H9 (cell line): ENCODE results near the gene DOK5. TPM values are rescaled to one million over a fixed set of nuclear protein-coding genes. Genes with fewer than 3 reads are reported as not detected.

Source experiments
- DNase-seq: peaks from one replicate; pipeline ENCODE4 v3.0.0-alpha.2; 2017
- H2AFZ ChIP-seq: one replicate; pipeline ENCODE4 v1.6.1; 2013; ENCODE audit warnings: mild to moderate bottlenecking, low read length, control low read depth, moderate library complexity
- H2AK5ac ChIP-seq: 2 replicates; pipeline ENCODE4 v1.6.1; 2013; ENCODE audit warnings: low read length, control low read depth, mixed read lengths; ENCODE audit not compliant: insufficient read length
- H2BK120ac ChIP-seq: one replicate; pipeline ENCODE4 v1.6.1; 2013; ENCODE audit warnings: low read depth, mild to moderate bottlenecking, low read length, control low read depth, inconsistent platforms; ENCODE audit not compliant: poor library complexity, severe bottlenecking
- H2BK12ac ChIP-seq: 2 replicates; pipeline ENCODE4 v1.6.1; 2013; ENCODE audit warnings: low read length, control low read depth, mixed read lengths, low read depth; ENCODE audit not compliant: insufficient read length
- H2BK15ac ChIP-seq: 2 replicates; pipeline ENCODE4 v1.6.1; 2013; ENCODE audit warnings: low read depth, low read length, control low read depth
- H2BK20ac ChIP-seq: one replicate; pipeline ENCODE4 v1.6.1; 2013; ENCODE audit warnings: low read depth, mild to moderate bottlenecking, low read length, control low read depth, inconsistent platforms; ENCODE audit not compliant: poor library complexity, severe bottlenecking
- H2BK5ac ChIP-seq: 2 replicates; pipeline ENCODE4 v1.6.1; 2013; ENCODE audit warnings: low read length, control low read depth, mixed read lengths; ENCODE audit not compliant: insufficient read length
- H3K14ac ChIP-seq: 2 replicates; pipeline ENCODE4 v1.6.1; 2013; ENCODE audit warnings: low read length, control low read depth; ENCODE audit not compliant: insufficient read depth
- H3K18ac ChIP-seq: 2 replicates; pipeline ENCODE4 v1.6.1; 2013; ENCODE audit warnings: low read depth, mild to moderate bottlenecking, mixed read lengths, low read length, control low read depth; ENCODE audit not compliant: insufficient read length
- H3K23ac ChIP-seq: 2 replicates; pipeline ENCODE4 v1.6.1; 2013; ENCODE audit warnings: low read length, control low read depth, mixed read lengths, low read depth; ENCODE audit not compliant: insufficient read length
- H3K23me2 ChIP-seq: 2 replicates; pipeline ENCODE4 v1.6.1; 2013; ENCODE audit warnings: low read depth, mild to moderate bottlenecking, mixed read lengths, low read length, control low read depth; ENCODE audit not compliant: insufficient read length, poor library complexity, severe bottlenecking
- H3K27ac ChIP-seq: 2 replicates; pipeline ENCODE4 v1.5.1; 2013; ENCODE audit warnings: low read length, control low read depth, mixed read lengths, low read depth; ENCODE audit not compliant: insufficient read length
- H3K27me3 ChIP-seq: 2 replicates; pipeline ENCODE4 v1.6.1; 2013; ENCODE audit warnings: low read length, control low read depth, inconsistent platforms; ENCODE audit not compliant: insufficient read depth
- H3K4ac ChIP-seq: 2 replicates; pipeline ENCODE4 v1.6.1; 2013; ENCODE audit warnings: low read depth, mild to moderate bottlenecking, control low read depth, inconsistent platforms, low read length, moderate library complexity
- H3K4me1 ChIP-seq: 2 replicates; pipeline ENCODE4 v1.6.1; 2013; ENCODE audit warnings: low read length, control low read depth, inconsistent platforms; ENCODE audit not compliant: insufficient read depth
- H3K4me2 ChIP-seq: 2 replicates; pipeline ENCODE4 v1.6.1; 2013; ENCODE audit warnings: low read length, control low read depth, mixed read lengths; ENCODE audit not compliant: insufficient read length, insufficient read depth
- H3K56ac ChIP-seq: 2 replicates; pipeline ENCODE4 v1.6.1; 2013; ENCODE audit warnings: low read depth, mild to moderate bottlenecking, mixed read lengths, low read length, control low read depth; ENCODE audit not compliant: insufficient read length
- H3K79me1 ChIP-seq: 2 replicates; pipeline ENCODE4 v1.6.1; 2013; ENCODE audit warnings: low read depth, mild to moderate bottlenecking, moderate library complexity, low read length, control low read depth, inconsistent platforms; ENCODE audit not compliant: insufficient read depth, poor library complexity, severe bottlenecking
- H3K79me2 ChIP-seq: 2 replicates; pipeline ENCODE4 v1.6.1; 2013; ENCODE audit warnings: low read length, control low read depth, inconsistent platforms; ENCODE audit not compliant: insufficient read depth
- H3K9ac ChIP-seq: 2 replicates; pipeline ENCODE4 v1.6.1; 2013; ENCODE audit warnings: low read length, control low read depth, mixed read lengths; ENCODE audit not compliant: insufficient read length; ENCODE audit errors: extremely low read depth
- H3K9me3 ChIP-seq: one replicate; pipeline ENCODE4 v1.6.1; 2013; ENCODE audit warnings: low read depth, low read length, inconsistent platforms; ENCODE audit not compliant: control insufficient read depth
- H3T11ph ChIP-seq: one replicate; pipeline ENCODE4 v1.6.1; 2013; ENCODE audit warnings: mild to moderate bottlenecking, low read length, control low read depth, inconsistent platforms
- H4K20me1 ChIP-seq: one replicate; pipeline ENCODE4 v1.6.1; 2013; ENCODE audit not compliant: control insufficient read depth, insufficient read length, insufficient read depth
- H4K5ac ChIP-seq: 2 replicates; pipeline ENCODE4 v1.6.1; 2013; ENCODE audit warnings: low read depth, mild to moderate bottlenecking, mixed read lengths, low read length, control low read depth; ENCODE audit not compliant: insufficient read length
- H4K8ac ChIP-seq: replicated peaks from 2 replicates; pipeline ENCODE4 v1.6.1; 2013; ENCODE audit warnings: low read length, control low read depth, mixed read lengths, low read depth; ENCODE audit not compliant: insufficient read length
- H4K91ac ChIP-seq: 2 replicates; pipeline ENCODE4 v1.6.1; 2013; ENCODE audit warnings: low read depth, mild to moderate bottlenecking, moderate library complexity, mixed read lengths, low read length, control low read depth; ENCODE audit not compliant: insufficient read length
- H3K27ac Mint-ChIP-seq, 3 experiments: 2 replicates in 2 of 3; 3 replicates in 1 of 3; pipeline ENCODE4 v1.8.0; 2020 to 2021; ENCODE audit warnings: mixed read lengths in 3 of 3, mild to moderate bottlenecking in 1 of 3, moderate library complexity in 1 of 3
- H3K27me3 Mint-ChIP-seq: 2 replicates; pipeline ENCODE4 v1.8.0; 2021; ENCODE audit warnings: low read depth, mild to moderate bottlenecking, moderate library complexity, mixed read lengths
- H3K36me3 Mint-ChIP-seq, 3 experiments: 2 replicates in 2 of 3; 3 replicates in 1 of 3; pipeline ENCODE4 v1.8.0; 2020 to 2021; ENCODE audit warnings: low read depth in 3 of 3, mixed read lengths in 3 of 3; ENCODE audit not compliant: insufficient read depth in 1 of 3
- H3K4me1 Mint-ChIP-seq, 2 experiments: 2 replicates each; pipeline ENCODE4 v1.8.0; 2020; ENCODE audit warnings: mixed read lengths in 2 of 2
- H3K4me3 Mint-ChIP-seq, 2 experiments: 2 replicates in 1 of 2; 3 replicates in 1 of 2; pipeline ENCODE4 v1.8.0; 2020 to 2021; ENCODE audit warnings: mild to moderate bottlenecking in 2 of 2, mixed read lengths in 2 of 2, moderate library complexity in 1 of 2
- H3K9me3 Mint-ChIP-seq, 2 experiments: 2 replicates in 1 of 2; 3 replicates in 1 of 2; pipeline ENCODE4 v1.8.0; 2020; ENCODE audit warnings: mild to moderate bottlenecking in 2 of 2, mixed read lengths in 2 of 2, moderate library complexity in 1 of 2
- CTCF ChIP-seq: fragments of 200-600 bp; sonication (generic); conservative IDR thresholded peaks from 3 replicates; pipeline ENCODE4 v1.8.0; 2021; ENCODE audit warnings: antibody characterized with exemption, mild to moderate bottlenecking
- WGBS: extraction: QIAGEN DNeasy Blood & Tissue Kit; methylation state at CpG from one replicate; pipeline ENCODE4 v1.1.7; 2013; ENCODE audit warnings: missing lambda C conversion rate, low lambda C conversion rate, mixed read lengths; ENCODE audit not compliant: insufficient read length; ENCODE audit errors: extremely low coverage; 5-methylcytosine and 5-hydroxymethylcytosine counted together
- total RNA-seq: library from RNA; stranded (reverse); gene quantifications from 2 replicates; pipeline ENCODE4 v1.2.1, GENCODE V29; 2021

The DOK5 gene
- total RNA-seq, 1 experiment from 2014 or later: 4.5 TPM

- Histone ChIP-seq H3K79me1 (no peaks in the 10 kb centered on the region), H3K9me3 (no peaks in the 10 kb centered on the region), H4K5ac (no peak overlapping the region), H3T11ph (no peak overlapping the region), H2AK5ac (no peak overlapping the region), H3K23ac (no peak overlapping the region), H3K4ac (no peak overlapping the region), H4K91ac (no peak overlapping the region), H3K27ac (no peak overlapping the region), H4K20me1 (no peaks in the 10 kb centered on the region), H2BK15ac (no peak overlapping the region), H3K18ac (no peak overlapping the region), H3K27me3 (no peaks in the 10 kb centered on the region), H2AFZ (no peak overlapping the region), H3K56ac (no peak overlapping the region), H4K8ac (no peak overlapping the region), H3K23me2 (no peaks in the 10 kb centered on the region), H3K14ac (peak overlapping the region; percentile 51; the same call in 1 of the 2 replicates), H3K79me2 (no peaks in the 10 kb centered on the region), H3K4me1 (no peaks in the 10 kb centered on the region; the same call in 1 of the 2 replicates), H2BK20ac (no peak overlapping the region), H2BK5ac (no peak overlapping the region), H3K4me2 (no peak overlapping the region), H3K9ac (no peak overlapping the region), H2BK12ac (no peak overlapping the region), H2BK120ac (no peak overlapping the region)
- H3K27me3 Mint-ChIP-seq: no peaks in the 10 kb centered on the region
- H3K9me3 Mint-ChIP-seq: no peaks in the 10 kb centered on the region
- no peak for DNase-seq
- no peak overlapping the region; a peak in 1 of 7 replicates for H3K27ac Mint-ChIP-seq
- H3K4me1 Mint-ChIP-seq: peaks cover 7 to 9% of the 10 kb centered on the region in 2 experiments
- no peak overlapping the region for H3K4me3 Mint-ChIP-seq
- no peaks in the 10 kb centered on the region for H3K36me3 Mint-ChIP-seq
- TF ChIP-seq CTCF: no peak
- no CpG with 5 or more reads among the region's 18 CpGs for WGBS
Observed at GRCh38 chr20:54642864-54643667, 167.7 kb downstream of the DOK5 start.
